Loucy (cell line): ENCODE results near the gene GPC5.

ENCODE experiments used
- EZH2phosphoT487 ChIP-seq: fragments of 200-600 bp; IDR thresholded peaks from 2 replicates; pipeline ENCODE4 v1.6.1; 2018; ENCODE audit warnings: antibody characterized with exemption, mild to moderate bottlenecking, moderate library complexity, borderline replicate concordance
- TF ChIP-seq, protein P1 (sequence below): fragments of 200-600 bp; sonication (generic); conservative IDR thresholded peaks from 2 replicates; pipeline ENCODE4 v1.5.1; 2014; ENCODE audit warnings: mild to moderate bottlenecking, antibody characterized with exemption, low read length

DNA sequence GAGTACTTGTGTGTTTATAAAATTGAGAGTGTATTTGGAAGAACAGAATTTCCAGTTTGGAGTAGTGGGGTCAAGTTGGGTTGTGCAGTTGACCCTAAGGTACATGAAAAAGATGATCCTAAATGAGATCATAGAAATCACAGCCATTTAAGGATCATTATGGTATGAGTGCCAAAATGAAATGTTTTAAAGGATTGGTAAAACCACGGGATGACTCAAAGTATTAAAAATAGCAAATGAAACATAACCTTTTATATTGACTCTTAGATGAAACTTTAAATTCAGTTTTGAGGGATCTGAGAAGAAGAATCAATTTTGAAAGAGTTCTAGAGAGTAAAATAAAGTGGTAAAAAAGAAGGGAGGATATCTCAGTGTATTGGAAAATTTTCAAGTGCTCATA lies 773.8 kb downstream of the GPC5 start:
- TF ChIP-seq, protein P1, sequence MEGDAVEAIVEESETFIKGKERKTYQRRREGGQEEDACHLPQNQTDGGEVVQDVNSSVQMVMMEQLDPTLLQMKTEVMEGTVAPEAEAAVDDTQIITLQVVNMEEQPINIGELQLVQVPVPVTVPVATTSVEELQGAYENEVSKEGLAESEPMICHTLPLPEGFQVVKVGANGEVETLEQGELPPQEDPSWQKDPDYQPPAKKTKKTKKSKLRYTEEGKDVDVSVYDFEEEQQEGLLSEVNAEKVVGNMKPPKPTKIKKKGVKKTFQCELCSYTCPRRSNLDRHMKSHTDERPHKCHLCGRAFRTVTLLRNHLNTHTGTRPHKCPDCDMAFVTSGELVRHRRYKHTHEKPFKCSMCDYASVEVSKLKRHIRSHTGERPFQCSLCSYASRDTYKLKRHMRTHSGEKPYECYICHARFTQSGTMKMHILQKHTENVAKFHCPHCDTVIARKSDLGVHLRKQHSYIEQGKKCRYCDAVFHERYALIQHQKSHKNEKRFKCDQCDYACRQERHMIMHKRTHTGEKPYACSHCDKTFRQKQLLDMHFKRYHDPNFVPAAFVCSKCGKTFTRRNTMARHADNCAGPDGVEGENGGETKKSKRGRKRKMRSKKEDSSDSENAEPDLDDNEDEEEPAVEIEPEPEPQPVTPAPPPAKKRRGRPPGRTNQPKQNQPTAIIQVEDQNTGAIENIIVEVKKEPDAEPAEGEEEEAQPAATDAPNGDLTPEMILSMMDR = no peak
- no peak for TF ChIP-seq EZH2phosphoT487
